GM12801 (cell line): ENCODE results near the gene CYP11A1.

Source experiments
- TF ChIP-seq, protein P1 (sequence below): IDR thresholded peaks from one replicate; pipeline ENCODE4 v1.5.1; 2011; ENCODE audit warnings: control low read depth; ENCODE audit not compliant: insufficient read length; ENCODE audit errors: extremely low read depth

CYP11A1 gene

DNA sequence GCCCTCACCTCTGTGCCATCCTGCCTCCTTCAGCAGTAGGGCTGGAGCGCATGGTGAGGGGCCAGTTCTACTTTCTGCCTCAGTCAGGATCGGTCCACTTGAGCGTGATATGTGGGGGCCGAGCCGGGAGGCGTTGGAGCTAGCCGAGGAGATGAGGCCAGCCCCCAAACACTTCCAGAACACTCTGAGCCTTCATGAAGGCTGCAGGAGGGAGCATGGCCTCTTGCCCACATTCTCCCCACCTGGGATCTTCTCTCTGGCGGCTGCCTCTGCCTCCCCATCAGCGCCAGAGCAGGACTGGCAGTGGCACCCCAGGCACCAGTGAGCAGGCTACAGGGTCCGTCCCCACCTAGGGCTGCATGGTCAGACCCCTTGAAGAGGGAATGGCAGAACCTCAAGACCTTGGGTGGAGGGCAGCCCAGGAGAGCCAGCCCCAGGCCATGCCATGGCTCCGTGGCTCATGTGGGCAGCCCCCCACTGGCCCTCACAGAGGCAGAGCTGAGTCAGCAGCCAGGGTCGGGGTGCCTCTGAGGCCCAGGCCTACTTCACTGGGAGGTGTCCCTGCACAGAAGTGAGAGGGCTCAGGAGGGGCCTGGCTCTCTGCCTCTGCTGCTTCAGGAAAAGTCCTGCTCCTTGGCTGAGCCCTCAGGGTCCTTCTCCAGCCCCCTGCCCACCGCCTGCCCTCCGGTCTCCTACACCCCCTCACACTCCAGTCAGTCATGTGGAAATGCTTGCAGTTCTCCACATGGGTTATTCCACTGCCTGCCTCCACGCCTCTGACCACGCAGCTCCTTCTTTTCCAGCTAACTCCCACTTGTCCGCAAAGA, 28.1 kb upstream of the CYP11A1 start:
- TF ChIP-seq, protein P1, sequence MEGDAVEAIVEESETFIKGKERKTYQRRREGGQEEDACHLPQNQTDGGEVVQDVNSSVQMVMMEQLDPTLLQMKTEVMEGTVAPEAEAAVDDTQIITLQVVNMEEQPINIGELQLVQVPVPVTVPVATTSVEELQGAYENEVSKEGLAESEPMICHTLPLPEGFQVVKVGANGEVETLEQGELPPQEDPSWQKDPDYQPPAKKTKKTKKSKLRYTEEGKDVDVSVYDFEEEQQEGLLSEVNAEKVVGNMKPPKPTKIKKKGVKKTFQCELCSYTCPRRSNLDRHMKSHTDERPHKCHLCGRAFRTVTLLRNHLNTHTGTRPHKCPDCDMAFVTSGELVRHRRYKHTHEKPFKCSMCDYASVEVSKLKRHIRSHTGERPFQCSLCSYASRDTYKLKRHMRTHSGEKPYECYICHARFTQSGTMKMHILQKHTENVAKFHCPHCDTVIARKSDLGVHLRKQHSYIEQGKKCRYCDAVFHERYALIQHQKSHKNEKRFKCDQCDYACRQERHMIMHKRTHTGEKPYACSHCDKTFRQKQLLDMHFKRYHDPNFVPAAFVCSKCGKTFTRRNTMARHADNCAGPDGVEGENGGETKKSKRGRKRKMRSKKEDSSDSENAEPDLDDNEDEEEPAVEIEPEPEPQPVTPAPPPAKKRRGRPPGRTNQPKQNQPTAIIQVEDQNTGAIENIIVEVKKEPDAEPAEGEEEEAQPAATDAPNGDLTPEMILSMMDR, result no peak

DNA sequence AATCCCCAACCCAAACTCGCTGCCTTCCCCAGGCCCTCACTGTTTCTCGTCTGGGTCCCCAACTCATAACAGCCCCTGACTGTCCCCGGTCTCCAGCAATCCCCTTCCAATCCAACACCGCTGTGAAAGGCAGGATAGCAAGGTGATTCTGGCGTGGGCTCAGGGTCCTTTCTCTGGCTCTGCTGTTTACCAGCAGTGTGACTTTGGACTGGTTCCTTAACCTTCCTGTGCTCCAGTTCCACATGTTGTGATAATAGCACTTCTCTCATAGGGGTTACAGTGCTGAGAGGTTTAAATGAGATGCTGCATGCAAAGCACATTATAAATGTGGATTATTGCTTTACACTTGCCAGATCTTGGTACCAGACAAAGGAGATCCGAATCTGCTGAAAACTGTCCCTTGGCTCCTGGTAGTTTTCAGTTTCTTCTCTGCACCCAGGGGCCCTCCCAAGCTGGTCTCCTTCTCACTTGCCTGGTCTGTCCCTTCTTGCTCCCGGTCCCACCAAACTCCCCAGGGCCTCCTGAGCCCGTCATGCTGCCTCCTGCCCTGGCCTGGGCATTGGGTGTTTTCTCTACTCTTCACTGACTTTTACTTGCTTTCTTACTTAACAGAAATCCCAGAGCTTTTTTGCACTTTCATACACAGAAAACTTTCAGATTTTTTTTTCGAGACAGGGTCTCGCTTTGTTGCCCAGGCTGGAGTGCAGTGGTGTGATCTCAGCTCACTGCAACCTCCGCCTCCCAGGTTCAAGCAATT, 26.8 kb upstream of the CYP11A1 start:
- TF ChIP-seq, protein P1, result no peak

DNA sequence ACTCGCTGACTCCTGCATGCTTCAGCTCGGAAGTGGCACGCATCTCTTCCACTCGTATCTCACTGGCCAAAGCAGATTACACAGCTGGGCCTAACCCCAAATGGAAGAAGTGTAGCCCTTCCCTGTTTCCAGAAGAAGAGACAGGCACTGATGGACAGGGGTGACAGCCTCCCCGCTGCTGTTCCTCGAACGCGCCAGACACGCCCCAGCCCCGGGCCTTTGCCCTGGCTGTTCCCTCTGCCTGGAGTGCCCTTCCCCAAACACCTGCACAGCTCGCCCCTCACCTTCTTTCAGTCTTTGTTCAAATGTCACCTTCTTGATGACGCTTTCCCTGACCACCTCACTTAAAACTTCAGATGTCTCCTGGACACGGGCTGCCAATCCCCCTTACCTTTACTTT, 26.0 kb upstream of the CYP11A1 start:
- TF ChIP-seq, protein P1, result no peak

DNA sequence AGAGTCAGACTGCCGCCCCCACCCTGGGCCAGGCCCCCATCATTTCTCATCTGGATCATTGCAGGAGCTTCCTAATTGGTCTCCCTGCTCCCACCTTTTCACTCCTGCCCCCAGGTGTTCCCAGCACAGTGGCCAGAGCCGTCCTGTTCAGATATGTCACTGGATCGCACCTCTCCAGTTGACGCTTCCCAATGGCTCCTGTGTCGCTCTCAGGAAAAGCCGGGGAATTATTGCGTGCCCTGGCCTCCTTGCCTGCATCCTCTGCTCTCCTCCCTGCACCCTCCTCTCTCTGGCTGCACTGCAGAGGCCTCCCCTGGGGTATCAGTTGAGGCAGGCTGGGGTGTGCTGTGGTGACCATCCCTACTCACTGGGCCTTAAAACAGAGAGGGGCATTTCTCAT, 25.5 kb upstream of the CYP11A1 start:
- TF ChIP-seq, protein P1, result no peak

DNA sequence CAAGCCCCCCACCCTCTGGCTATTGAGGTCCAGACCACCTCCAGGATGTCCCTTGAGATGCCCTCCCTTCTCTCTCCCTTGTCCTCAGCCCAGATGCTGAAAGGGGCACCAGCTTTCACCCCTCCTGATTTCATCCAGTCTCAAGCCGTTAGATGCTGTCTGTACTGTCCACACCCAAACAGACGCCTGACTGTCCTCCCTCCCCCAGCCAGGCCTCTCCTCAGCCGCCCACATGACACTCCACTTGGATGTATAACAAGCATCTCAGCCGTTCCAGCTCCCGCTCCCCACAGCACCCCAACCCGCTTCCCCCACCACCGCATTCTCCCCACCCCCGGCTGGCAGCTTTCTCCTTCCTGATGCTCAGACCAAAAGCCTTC, 25.0 kb upstream of the CYP11A1 start:
- TF ChIP-seq, protein P1, result no peak

DNA sequence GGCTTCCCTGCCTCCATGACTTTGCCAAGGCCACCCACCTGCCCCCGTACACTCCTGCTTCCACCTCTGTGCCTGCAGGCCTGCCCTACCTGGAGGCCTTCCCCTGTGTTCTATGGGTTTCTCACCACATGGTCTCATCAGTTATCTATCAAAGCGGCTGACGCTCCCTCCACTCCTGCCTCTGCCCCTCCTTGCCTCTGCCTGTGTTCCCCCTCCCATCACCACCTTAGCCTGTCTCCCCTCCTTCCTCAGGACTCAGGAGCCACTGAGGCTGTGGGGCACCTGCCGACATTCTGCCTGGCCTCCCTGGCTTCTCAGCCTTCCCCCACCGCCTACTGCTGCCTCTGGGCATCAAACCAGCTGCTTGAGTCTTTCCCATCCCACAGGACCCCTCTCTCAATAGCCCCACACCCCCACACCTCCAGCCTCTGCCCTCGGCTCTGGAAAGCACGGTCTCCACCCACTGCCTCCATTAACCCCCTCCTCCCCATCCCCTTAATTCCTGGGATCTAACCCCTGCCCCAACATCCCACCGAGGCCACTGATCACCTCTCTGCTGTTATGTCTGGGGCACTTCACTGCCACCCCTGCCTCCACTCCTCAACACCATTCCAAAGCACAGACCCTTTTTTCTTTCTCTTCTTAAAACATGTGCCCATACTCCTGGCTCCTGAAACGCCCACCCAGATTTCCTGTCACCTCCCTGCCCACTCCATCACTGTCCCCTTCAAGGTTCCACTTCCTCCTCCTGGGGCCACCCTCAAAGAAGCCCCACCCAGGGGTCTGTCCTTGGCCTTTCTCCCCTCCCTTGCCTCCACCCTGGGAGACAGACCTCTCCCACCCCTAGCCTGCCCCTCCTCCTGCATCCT, 24.4 kb upstream of the CYP11A1 start:
- TF ChIP-seq, protein P1, result no peak
